Suppressor macrophage treated with lipopolysaccharide for 4 hours (primary cell): ENCODE results near the gene SEC16B.
"Not testable (repeated sequence)": the region's sequence is repeated elsewhere in the genome, so short reads cannot be mapped to it uniquely, and the experiment has no call there.

Experiments
- DNase-seq: peaks from one replicate; pipeline ENCODE4 v3.0.0-alpha.2; 2020

The SEC16B gene

GRCh38 chr1:177969825-177970371 lies at the start of gene SEC16B:
Gene SEC16B (minus strand): TSS chr1:177970058. CDS start chr1:177967981, 2,077 bp downstream.
- no peak for DNase-seq

- DNase-seq: no peak
These were observed 49.8 kb upstream of the SEC16B start for GRCh38 chr1:178019622-178020021.

- no peak for DNase-seq
These were observed 49.4 kb upstream of the SEC16B start for GRCh38 chr1:178019208-178019607.

GRCh38 chr1:178017517-178017916 lies 47.7 kb upstream of the SEC16B start:
- no peak for DNase-seq

- DNase-seq: no peak
These were observed 42.1 kb upstream of the SEC16B start for GRCh38 chr1:178011864-178012503.

GRCh38 chr1:178011465-178011828 lies 41.6 kb upstream of the SEC16B start:
- DNase-seq: no peak

- DNase-seq: no peak
These were observed 41.0 kb upstream of the SEC16B start for GRCh38 chr1:178010674-178011464.

- no peak for DNase-seq
These were observed 36.2 kb upstream of the SEC16B start for GRCh38 chr1:178006043-178006442.

- DNase-seq: no peak
These were observed 35.6 kb upstream of the SEC16B start for GRCh38 chr1:178005450-178005849.

GRCh38 chr1:178004926-178005391 lies 35.1 kb upstream of the SEC16B start:
- peak; percentile 11 for DNase-seq

- DNase-seq: no peak
These were observed 29.1 kb upstream of the SEC16B start for GRCh38 chr1:177998696-177999631.

GRCh38 chr1:177996957-177997356 lies 27.1 kb upstream of the SEC16B start:
- DNase-seq: no peak

- DNase-seq: no peak
These were observed 25.5 kb upstream of the SEC16B start for GRCh38 chr1:177995369-177995768.

- not testable (repeated sequence) for DNase-seq
These were observed 16.4 kb upstream of the SEC16B start for GRCh38 chr1:177986281-177986680.

- DNase-seq: no peak
These were observed 14.9 kb upstream of the SEC16B start for GRCh38 chr1:177984761-177985160.

- DNase-seq: no peak
These were observed 14.3 kb upstream of the SEC16B start for GRCh38 chr1:177984136-177984525.

- no peak for DNase-seq
These were observed 13.8 kb upstream of the SEC16B start for GRCh38 chr1:177983482-177984135.

- DNase-seq: no peak
These were observed 13.2 kb upstream of the SEC16B start for GRCh38 chr1:177983077-177983476.

- DNase-seq: no peak
These were observed 11.3 kb upstream of the SEC16B start for GRCh38 chr1:177981200-177981599.

- no peak for DNase-seq
These were observed 9.4 kb upstream of the SEC16B start for GRCh38 chr1:177979272-177979671.

GRCh38 chr1:177978530-177978929 lies 8.7 kb upstream of the SEC16B start:
- DNase-seq: no peak

GRCh38 chr1:177977141-177977540 lies 7.3 kb upstream of the SEC16B start:
- DNase-seq: no peak
